Lung (tissue), 12 donors: Measurements from ENCODE around the gene SEMA3A. TPM values are rescaled to one million over a fixed set of nuclear protein-coding genes. Genes with fewer than 3 reads are reported as not detected.

Experiments
- ATAC-seq: fragments of 200-7000 bp; cut with Tn5 transposase; one replicate; pipeline ENCODE4 v1.9.1; 2020; ENCODE audit warnings: moderate number of reproducible peaks; ENCODE audit not compliant: insufficient read depth, low FRiP score
- DNase-seq, 3 donors: peaks; one replicate each; pipeline ENCODE4 v3.0.0-alpha.2; 2013 to 2017
- H3K27ac ChIP-seq, 2 donors: one replicate each; pipeline ENCODE4 v1.5.1; 2013; ENCODE audit warnings: mild to moderate bottlenecking in 2 of 2, moderate library complexity in 2 of 2, control low read depth in 1 of 2, inconsistent platforms in 1 of 2, low read depth in 1 of 2, low read length in 1 of 2
- H3K27me3 ChIP-seq, 3 donors: one replicate each; pipeline ENCODE4 v1.5.1; 2013; ENCODE audit warnings: low read length in 2 of 3; ENCODE audit not compliant: control insufficient read depth in 3 of 3, insufficient read depth in 3 of 3
- H3K36me3 ChIP-seq, 4 donors: one replicate each; pipeline ENCODE4 v1.5.1; 2013; ENCODE audit warnings: low read length in 4 of 4, mild to moderate bottlenecking in 1 of 4, moderate library complexity in 1 of 4; ENCODE audit not compliant: control insufficient read depth in 4 of 4, insufficient read depth in 4 of 4
- H3K4me1 ChIP-seq, 5 donors: one replicate each; pipeline ENCODE4 v1.5.1; 2013; ENCODE audit warnings: low read length in 5 of 5, mild to moderate bottlenecking in 2 of 5, moderate library complexity in 1 of 5; ENCODE audit not compliant: control insufficient read depth in 5 of 5, insufficient read depth in 5 of 5
- H3K4me3 ChIP-seq: one replicate; pipeline ENCODE4 v1.5.1; 2013; ENCODE audit warnings: mild to moderate bottlenecking, control low read depth, moderate library complexity
- H3K9ac ChIP-seq, 2 donors: one replicate each; pipeline ENCODE4 v1.5.1; 2013; ENCODE audit warnings: low read length in 2 of 2, control low read depth in 1 of 2; ENCODE audit not compliant: insufficient read depth in 1 of 2
- H3K9me3 ChIP-seq, 4 donors: one replicate each; pipeline ENCODE4 v1.5.1; 2013; ENCODE audit warnings: low read length in 3 of 4, mild to moderate bottlenecking in 1 of 4, moderate library complexity in 1 of 4; ENCODE audit not compliant: control insufficient read depth in 4 of 4, insufficient read depth in 3 of 4
- CTCF ChIP-seq: IDR thresholded peaks from 2 replicates; pipeline ENCODE4 v1.5.1; 2012; ENCODE audit warnings: mild to moderate bottlenecking; ENCODE audit errors: control extremely low read depth, extremely low read depth
- WGBS, 2 donors: extraction: QIAGEN DNeasy Blood & Tissue Kit; methylation state at CpG; one replicate each; pipeline ENCODE4 v1.1.7; 2013; 5-methylcytosine and 5-hydroxymethylcytosine counted together
- polyA plus RNA-seq, 2 donors: library from polyadenylated mRNA; stranded (reverse); fragments of 200-250 nt; gene quantifications; one replicate each; pipeline ENCODE4 v1.2.1, GENCODE V29; 2013
- total RNA-seq, 2 donors: library from RNA; depleted of rRNA in 1 of 2; stranded (reverse); fragments of >200 nt in 1 of 2; gene quantifications; one replicate each; pipeline ENCODE4 v1.2.1, GENCODE V29; 2014 to 2021
- donor health status: control.
- donor health status: control.
- donor health status: Bipolar disorder and iron deficiency.
- donor health status: healthy.
- donor health status: DM: yes; HTN: yes; CAD: no.

SEMA3A gene
- total and polyA plus RNA-seq, 4 donors, result 0.79 to 21.4 (median 5.5) TPM

GRCh38 chr7:84209006-84209405 is 14.4 kb upstream of the SEMA3A start:
- 63 to 64% methylated on average over 1 of the region's 1 CpG for WGBS, 2 donors
- Histone ChIP-seq H3K27me3 (no peaks in the 10 kb centered on the region), H3K27ac (no peak overlapping the region), H3K9ac (no peak overlapping the region), H3K4me1 (no peaks in the 10 kb centered on the region), H3K36me3 (no peaks in the 10 kb centered on the region), H3K4me3 (no peak overlapping the region), H3K9me3 (no peaks in the 10 kb centered on the region)
- TF ChIP-seq CTCF, result no peak
- no peak for DNase-seq
- peak; percentile 34 for ATAC-seq

GRCh38 chr7:84207615-84208014 is 13.0 kb upstream of the SEMA3A start:
- no peaks in the 10 kb centered on the region for H3K27me3 ChIP-seq
- ATAC-seq, result no peak
- 96 to 98% methylated on average over 2 of the region's 2 CpGs for WGBS, 2 donors

GRCh38 chr7:84207025-84207424 is 12.4 kb upstream of the SEMA3A start:
- 51 to 79% methylated on average over 2 of the region's 2 CpGs for WGBS, 2 donors
- DNase-seq, result no peak
- no peak overlapping the region for H3K27ac ChIP-seq

More at GRCh38 chr7:84207615-84208014, 13.0 kb upstream of the SEMA3A start:
- no peak for TF ChIP-seq CTCF
- H3K9ac ChIP-seq, result no peak overlapping the region
- H3K36me3 ChIP-seq, result no peaks in the 10 kb centered on the region
- no peak overlapping the region for H3K27ac ChIP-seq
- no peaks in the 10 kb centered on the region for H3K4me1 ChIP-seq
- H3K4me3 ChIP-seq, result no peak overlapping the region
- H3K9me3 ChIP-seq, result no peaks in the 10 kb centered on the region
- no peak for DNase-seq

More at GRCh38 chr7:84207025-84207424, 12.4 kb upstream of the SEMA3A start:
- Histone ChIP-seq H3K36me3 (no peaks in the 10 kb centered on the region), H3K9ac (no peak overlapping the region), H3K9me3 (no peaks in the 10 kb centered on the region), H3K4me3 (no peak overlapping the region), H3K4me1 (no peaks in the 10 kb centered on the region), H3K27me3 (no peaks in the 10 kb centered on the region)
- TF ChIP-seq CTCF, result no peak
- no peak for ATAC-seq
